ENCODE data around the gene DNAH6.

- TF ChIP-seq, protein P1, sequence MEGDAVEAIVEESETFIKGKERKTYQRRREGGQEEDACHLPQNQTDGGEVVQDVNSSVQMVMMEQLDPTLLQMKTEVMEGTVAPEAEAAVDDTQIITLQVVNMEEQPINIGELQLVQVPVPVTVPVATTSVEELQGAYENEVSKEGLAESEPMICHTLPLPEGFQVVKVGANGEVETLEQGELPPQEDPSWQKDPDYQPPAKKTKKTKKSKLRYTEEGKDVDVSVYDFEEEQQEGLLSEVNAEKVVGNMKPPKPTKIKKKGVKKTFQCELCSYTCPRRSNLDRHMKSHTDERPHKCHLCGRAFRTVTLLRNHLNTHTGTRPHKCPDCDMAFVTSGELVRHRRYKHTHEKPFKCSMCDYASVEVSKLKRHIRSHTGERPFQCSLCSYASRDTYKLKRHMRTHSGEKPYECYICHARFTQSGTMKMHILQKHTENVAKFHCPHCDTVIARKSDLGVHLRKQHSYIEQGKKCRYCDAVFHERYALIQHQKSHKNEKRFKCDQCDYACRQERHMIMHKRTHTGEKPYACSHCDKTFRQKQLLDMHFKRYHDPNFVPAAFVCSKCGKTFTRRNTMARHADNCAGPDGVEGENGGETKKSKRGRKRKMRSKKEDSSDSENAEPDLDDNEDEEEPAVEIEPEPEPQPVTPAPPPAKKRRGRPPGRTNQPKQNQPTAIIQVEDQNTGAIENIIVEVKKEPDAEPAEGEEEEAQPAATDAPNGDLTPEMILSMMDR (optimal IDR thresholded peaks at IDR 0.05 in 1 of 3, IDR thresholded peaks at IDR 0.05 in 1 of 3, conservative IDR thresholded peaks at IDR 0.05 in 1 of 3; ENCODE audit: extremely low read depth in 1 of 3, insufficient read depth in 2 of 3, low read length in 3 of 3), result no peak
- TF ChIP-seq EZH2 (IDR thresholded peaks at IDR 0.05; ENCODE audit: low read length), result no peak
Measured at GRCh38 chr2:84781942-84782716, 265.8 kb downstream of the DNAH6 start.
